Tibial nerve (tissue), 4 donors: ENCODE measurements around the gene CMSS1. TPM values are rescaled to one million over a fixed set of nuclear protein-coding genes. Genes with fewer than 3 reads are reported as not detected.

Experiments
- DNase-seq, 2 donors: peaks; one replicate each; pipeline ENCODE4 v3.0.0-alpha.2; 2019; ENCODE audit warnings: low spot score in 2 of 2
- H3K27ac ChIP-seq, 4 donors: fragments of 200-600 bp; sonication (generic) in 3 of 4; one replicate each; pipeline ENCODE4 v1.5.1; 2017 to 2019; ENCODE audit warnings: mild to moderate bottlenecking in 1 of 4
- H3K27me3 ChIP-seq, 2 donors: fragments of 200-600 bp; sonication (generic) in 1 of 2; one replicate each; pipeline versions ENCODE4 v1.5.1 to v1.6.0; 2017 to 2019
- H3K36me3 ChIP-seq, 3 donors: fragments of 200-600 bp; sonication (generic); one replicate each; pipeline ENCODE4 v1.5.1; 2018 to 2019
- H3K4me1 ChIP-seq, 4 donors: fragments of 200-600 bp; sonication (generic) in 3 of 4; one replicate each; pipeline ENCODE4 v1.5.1; 2017 to 2019
- H3K4me3 ChIP-seq, 4 donors: fragments of 200-600 bp; sonication (generic) in 3 of 4; one replicate each; pipeline ENCODE4 v1.5.1; 2017 to 2019; ENCODE audit warnings: mild to moderate bottlenecking in 1 of 4, moderate library complexity in 1 of 4
- H3K9me3 ChIP-seq, 4 donors: fragments of 200-600 bp; sonication (generic) in 3 of 4; one replicate each; pipeline ENCODE4 v1.5.1; 2017 to 2019
- EP300 ChIP-seq, 2 donors: sonication (generic); formaldehyde crosslinking; IDR thresholded peaks; one replicate each; pipeline ENCODE4 v1.6.1; 2017; ENCODE audit warnings: antibody characterized with exemption in 2 of 2, mild to moderate bottlenecking in 1 of 2
- POLR2A ChIP-seq, 2 donors: fragments of 450-650 bp; IDR thresholded peaks; one replicate each; pipeline ENCODE4 v1.6.1; 2017; ENCODE audit warnings: antibody characterized with exemption in 2 of 2, mild to moderate bottlenecking in 2 of 2, moderate library complexity in 2 of 2
- WGBS, 2 donors: methylation state at CpG; one replicate each; pipeline ENCODE4 v1.1.5; 2018; 5-methylcytosine and 5-hydroxymethylcytosine counted together
- total RNA-seq, 4 donors: library from RNA; depleted of rRNA; stranded (reverse); fragments of >200 nt; gene quantifications; one replicate each; pipeline ENCODE4 v1.1.0, GENCODE V29; 2016
- TF ChIP-seq, protein P1 (sequence below), 5 experiments: fragments of 200-600 bp in 3 of 5; fragments of 450-650 bp in 2 of 5; sonication (generic) in 3 of 5; IDR thresholded peaks; one replicate each; pipeline ENCODE4 v1.5.1; 2016 to 2019; ENCODE audit warnings: antibody characterized with exemption in 5 of 5, mild to moderate bottlenecking in 3 of 5, moderate library complexity in 2 of 5

CMSS1 gene
- total RNA-seq, 4 donors from 2014 or later = 5.5 to 29.1 (median 15.7) TPM

DNA sequence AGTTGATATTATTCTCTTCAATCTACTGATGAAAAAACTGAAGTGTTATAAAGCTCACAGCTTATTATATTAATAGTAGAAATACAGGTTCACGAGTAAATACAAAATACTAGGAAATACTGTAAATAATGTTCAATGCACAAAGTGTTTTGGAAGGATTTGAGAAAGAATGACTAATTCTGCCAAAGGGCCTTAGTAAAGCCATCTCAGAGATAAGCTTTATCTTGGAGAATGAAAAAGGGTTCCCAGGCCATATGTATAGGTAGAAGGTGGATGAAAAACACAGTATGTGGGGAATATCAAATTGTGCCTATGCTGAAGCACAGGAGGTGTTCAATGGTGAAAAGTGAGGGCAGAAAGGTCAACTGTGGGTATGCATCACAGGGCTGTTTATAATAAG is 123.5 kb downstream of the CMSS1 start:
- DNase-seq = no peak
- TF ChIP-seq POLR2A (IDR thresholded peaks at IDR 0.05) (no peak), EP300 (IDR thresholded peaks at IDR 0.05) (no peak)
- TF ChIP-seq, protein P1, sequence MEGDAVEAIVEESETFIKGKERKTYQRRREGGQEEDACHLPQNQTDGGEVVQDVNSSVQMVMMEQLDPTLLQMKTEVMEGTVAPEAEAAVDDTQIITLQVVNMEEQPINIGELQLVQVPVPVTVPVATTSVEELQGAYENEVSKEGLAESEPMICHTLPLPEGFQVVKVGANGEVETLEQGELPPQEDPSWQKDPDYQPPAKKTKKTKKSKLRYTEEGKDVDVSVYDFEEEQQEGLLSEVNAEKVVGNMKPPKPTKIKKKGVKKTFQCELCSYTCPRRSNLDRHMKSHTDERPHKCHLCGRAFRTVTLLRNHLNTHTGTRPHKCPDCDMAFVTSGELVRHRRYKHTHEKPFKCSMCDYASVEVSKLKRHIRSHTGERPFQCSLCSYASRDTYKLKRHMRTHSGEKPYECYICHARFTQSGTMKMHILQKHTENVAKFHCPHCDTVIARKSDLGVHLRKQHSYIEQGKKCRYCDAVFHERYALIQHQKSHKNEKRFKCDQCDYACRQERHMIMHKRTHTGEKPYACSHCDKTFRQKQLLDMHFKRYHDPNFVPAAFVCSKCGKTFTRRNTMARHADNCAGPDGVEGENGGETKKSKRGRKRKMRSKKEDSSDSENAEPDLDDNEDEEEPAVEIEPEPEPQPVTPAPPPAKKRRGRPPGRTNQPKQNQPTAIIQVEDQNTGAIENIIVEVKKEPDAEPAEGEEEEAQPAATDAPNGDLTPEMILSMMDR (IDR thresholded peaks at IDR 0.05) = no peak
- H3K27ac ChIP-seq = no peak overlapping the region
- H3K9me3 ChIP-seq = no peaks in the 10 kb centered on the region
- H3K36me3 ChIP-seq = no peaks in the 10 kb centered on the region
- no peak overlapping the region for H3K4me3 ChIP-seq
- 89 to 93% methylated on average over 1 of the region's 1 CpG for WGBS, 2 donors
- H3K4me1 ChIP-seq = peaks cover 0 to 58% (median 21%) of the 10 kb centered on the region in 4 donors
- H3K27me3 ChIP-seq = no peaks in the 10 kb centered on the region

DNA sequence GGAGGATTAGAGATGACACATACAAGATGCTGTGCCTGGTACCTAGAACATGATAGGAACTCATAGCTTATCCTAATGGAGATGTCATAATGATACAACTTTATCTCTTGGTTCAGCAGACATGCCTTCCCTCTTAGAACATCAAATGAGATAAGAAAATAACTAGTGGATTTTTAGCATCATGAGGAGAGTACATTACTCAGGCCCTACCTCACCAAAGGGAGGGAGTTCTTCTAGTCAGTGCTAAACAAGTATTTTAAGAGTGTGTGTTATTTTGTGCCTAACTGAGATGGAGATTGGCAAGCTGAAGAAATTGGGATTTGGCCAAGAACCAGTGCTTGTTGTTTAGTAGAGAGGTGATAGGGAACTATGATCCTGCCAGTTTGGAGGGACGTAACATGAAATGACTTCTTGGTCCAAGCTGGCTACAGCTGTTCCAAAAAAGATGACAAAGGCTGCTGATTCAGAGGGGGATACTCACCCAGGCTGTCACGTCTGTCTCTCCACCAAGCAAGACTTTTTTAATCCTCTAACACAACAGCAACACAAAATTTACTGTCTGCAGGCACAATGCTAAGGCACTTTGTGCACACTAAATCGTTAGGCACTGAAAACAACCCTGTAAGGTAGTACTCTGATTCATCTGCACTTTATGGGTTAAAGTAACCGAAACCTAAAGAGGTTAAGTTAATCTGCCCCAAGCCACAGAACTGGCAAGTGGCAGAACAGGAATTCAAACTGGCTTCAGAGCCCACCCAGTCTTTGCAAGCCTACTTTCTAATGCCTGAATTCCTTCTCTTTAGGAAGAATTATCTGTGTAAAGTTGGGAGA is 126.5 kb downstream of the CMSS1 start:
- 68 to 83% methylated on average over 4 of the region's 4 CpGs for WGBS, 2 donors
- H3K27me3 ChIP-seq = no peaks in the 10 kb centered on the region
- H3K36me3 ChIP-seq = no peaks in the 10 kb centered on the region
- DNase-seq = no peak
- H3K4me1 ChIP-seq = peaks cover 0 to 42% (median 13%) of the 10 kb centered on the region in 4 donors
- TF ChIP-seq, protein P1 (IDR thresholded peaks at IDR 0.05) = no peak
- TF ChIP-seq EP300 (IDR thresholded peaks at IDR 0.05) (no peak), POLR2A (IDR thresholded peaks at IDR 0.05) (no peak)
- H3K4me3 ChIP-seq = no peak overlapping the region
- H3K27ac ChIP-seq = peak overlapping the region in 1 of 4 donors; percentile 60
- H3K9me3 ChIP-seq = no peaks in the 10 kb centered on the region

DNA sequence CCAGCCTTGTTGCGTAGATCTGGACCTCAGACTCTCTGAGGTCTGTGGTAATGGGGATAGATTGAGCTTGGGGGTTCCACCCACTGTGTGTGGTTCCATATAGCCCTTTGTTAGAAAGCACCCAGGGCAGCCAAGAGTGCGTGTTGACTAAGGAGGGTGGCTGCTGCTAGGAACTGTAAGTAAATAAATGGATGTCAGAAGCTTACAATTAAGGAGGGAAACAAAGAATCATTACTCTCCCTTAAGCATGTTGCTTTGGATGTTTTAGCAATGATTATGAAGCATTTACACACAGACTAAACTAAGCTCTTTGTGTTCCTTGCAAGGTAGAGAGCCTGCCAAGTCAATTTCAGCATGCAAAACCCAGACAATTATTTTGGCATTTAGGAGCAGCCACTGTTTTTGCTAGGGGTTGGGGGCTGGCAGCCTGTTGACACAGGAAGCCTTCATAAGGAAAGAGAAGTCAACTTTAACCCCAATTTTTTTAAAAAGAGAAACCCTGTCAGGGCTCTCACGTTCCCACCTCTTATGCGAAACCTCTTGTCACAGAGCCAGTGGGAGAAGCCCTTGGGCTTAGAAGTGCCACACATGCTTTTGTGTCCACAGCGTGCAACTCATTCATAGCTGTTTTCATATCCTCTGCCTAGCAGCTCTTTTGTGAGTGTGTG is 127.8 kb downstream of the CMSS1 start:
- no peak for TF ChIP-seq POLR2A (IDR thresholded peaks at IDR 0.05)
- peak in 1 of 2 donors; percentile 30 for TF ChIP-seq EP300 (IDR thresholded peaks at IDR 0.05)
- peaks cover 0 to 29% (median 13%) of the 10 kb centered on the region in 4 donors for H3K4me1 ChIP-seq
- peak overlapping the region in 2 of 4 donors; percentile 55 to 60 for H3K27ac ChIP-seq
- 23 to 38% methylated on average over 5 of the region's 5 CpGs for WGBS, 2 donors
- H3K27me3 ChIP-seq = no peaks in the 10 kb centered on the region
- DNase-seq = no peak
- no peaks in the 10 kb centered on the region for H3K36me3 ChIP-seq
- H3K4me3 ChIP-seq = no peak overlapping the region
- no peaks in the 10 kb centered on the region for H3K9me3 ChIP-seq

DNA sequence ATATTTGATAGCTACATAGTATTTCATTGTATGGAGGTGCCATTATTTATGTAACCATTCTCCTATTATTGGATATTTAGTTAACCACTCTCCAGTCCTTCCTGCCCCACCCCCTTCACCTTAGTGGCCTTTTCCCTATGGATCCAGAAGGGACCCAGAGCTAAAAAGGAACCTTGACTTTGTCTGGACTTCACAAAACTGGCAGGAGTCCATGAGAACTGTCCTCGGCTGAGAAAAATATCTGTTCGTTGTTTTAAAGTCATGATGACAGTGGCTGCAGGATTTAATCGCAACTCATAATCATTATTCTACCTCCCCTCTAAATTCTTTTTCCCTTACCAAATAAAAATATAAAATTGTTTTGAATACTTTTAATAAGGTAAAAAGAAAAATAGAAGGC is 129.7 kb downstream of the CMSS1 start:
- DNase-seq = no peak
- Histone ChIP-seq H3K27ac (no peak overlapping the region), H3K4me1 (peaks cover 0 to 27% (median 13%) of the 10 kb centered on the region in 4 donors), H3K9me3 (no peaks in the 10 kb centered on the region), H3K4me3 (no peak overlapping the region), H3K27me3 (no peaks in the 10 kb centered on the region), H3K36me3 (no peaks in the 10 kb centered on the region)
- TF ChIP-seq, protein P1 (IDR thresholded peaks at IDR 0.05) = no peak
- TF ChIP-seq POLR2A (IDR thresholded peaks at IDR 0.05) = no peak
- no peak for TF ChIP-seq EP300 (IDR thresholded peaks at IDR 0.05)
- WGBS, 2 donors = 77 to 82% methylated on average over 3 of the region's 3 CpGs

DNA sequence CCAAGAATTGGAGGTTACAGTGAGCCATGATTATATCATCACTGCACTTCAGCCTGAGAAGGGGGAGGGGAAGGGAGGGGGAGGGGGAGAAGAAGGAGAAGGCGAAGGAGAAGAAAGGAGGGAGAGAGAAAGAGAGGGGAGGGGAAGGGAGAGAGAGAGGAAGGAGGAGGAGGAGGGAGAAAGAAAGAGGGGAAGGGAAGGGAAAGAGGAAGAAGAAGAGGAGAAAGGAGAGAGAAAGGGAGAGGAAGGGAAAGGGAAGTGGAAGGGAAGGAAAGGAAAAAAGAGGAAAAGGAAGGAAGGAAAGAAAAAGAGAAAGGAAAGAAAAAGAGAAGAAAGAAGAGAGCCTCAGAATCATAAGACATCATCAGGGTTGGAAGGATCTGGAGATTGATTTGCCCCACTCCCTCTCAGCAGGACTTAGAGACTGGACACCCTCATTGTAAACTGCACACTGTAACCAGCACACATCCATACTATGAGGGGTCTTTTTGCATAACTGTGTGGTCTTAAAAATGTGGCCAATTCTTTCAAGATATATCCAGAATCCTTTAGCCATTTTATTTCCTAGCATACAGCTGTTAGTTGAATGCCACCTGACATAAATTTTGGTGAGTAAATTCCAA is 130.9 kb downstream of the CMSS1 start:
- Histone ChIP-seq H3K4me1 (peaks cover 0 to 27% (median 13%) of the 10 kb centered on the region in 4 donors), H3K27ac (no peak overlapping the region), H3K36me3 (no peaks in the 10 kb centered on the region), H3K27me3 (no peaks in the 10 kb centered on the region), H3K4me3 (no peak overlapping the region), H3K9me3 (no peaks in the 10 kb centered on the region)
- TF ChIP-seq, protein P1 (IDR thresholded peaks at IDR 0.05) = no peak
- TF ChIP-seq EP300 (IDR thresholded peaks at IDR 0.05) (no peak), POLR2A (IDR thresholded peaks at IDR 0.05) (no peak)
- DNase-seq = no peak
- whole genome bisulfite sequencing, 2 donors = 91 to 94% methylated on average over 1 of the region's 1 CpG
